ENCODE data around the gene HAO1. TPM values are rescaled to one million over a fixed set of nuclear protein-coding genes. Genes with fewer than 3 reads are reported as not detected.

The HAO1 gene
- total RNA-seq: not detected in 2 replicates

DNA sequence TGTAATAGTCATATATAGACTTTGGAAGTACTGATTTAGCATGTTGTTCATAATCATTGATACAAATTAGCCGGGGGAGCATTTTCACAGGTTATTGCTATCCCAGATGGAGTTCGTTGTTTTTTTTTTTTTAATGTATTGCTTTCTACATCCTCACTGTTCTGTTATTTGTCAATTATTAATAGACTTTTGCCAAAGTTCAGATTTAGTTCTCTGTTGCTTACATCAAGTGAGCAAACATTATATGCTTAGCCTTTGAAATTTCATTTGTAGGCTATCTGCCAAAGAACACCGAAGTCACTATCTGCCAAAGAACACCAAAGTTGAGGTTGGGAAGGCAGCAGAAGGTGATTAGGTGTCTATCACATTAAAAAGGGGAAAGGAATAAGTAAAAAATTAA lies at the start of gene HAO1:
Gene HAO1, minus strand, starts transcription at position 118 of the 400 bp plus-strand sequence. Its CDS starts 36 bp downstream, at position 82.

Other genes starting within 250 kb of the HAO1 start
- 33.4 and 37.0 TPM in 2 replicates for gene TMX4, start 79.3 kb upstream of the HAO1 start, total RNA-seq
- gene PLCB1, start 191.8 kb upstream of the HAO1 start, total RNA-seq: 15.2 and 16.2 TPM in 2 replicates